Neural progenitor cell (in vitro differentiated cells): ENCODE results near the gene CABP4.

ENCODE experiments used
- CTCF ChIP-seq: fragments of 200-600 bp; sonication (generic); IDR thresholded peaks from 2 replicates; pipeline ENCODE4 v1.5.1; 2017; ENCODE audit warnings: antibody characterized with exemption, mild to moderate bottlenecking
- EZH2 ChIP-seq: fragments of 200-600 bp; sonication (generic); IDR thresholded peaks from 2 replicates; pipeline ENCODE4 v1.6.1; 2017; ENCODE audit warnings: antibody characterized with exemption, mild to moderate bottlenecking, moderate library complexity

- TF ChIP-seq CTCF (no peak), EZH2 (no peak)
Measured at GRCh38 chr11:67442504-67443404, 12.4 kb upstream of the CABP4 start.
